K562 (cell line): ENCODE measurements around the gene EIF1. TPM values are rescaled to one million over a fixed set of nuclear protein-coding genes. Genes with fewer than 3 reads are reported as not detected.

Source experiments
- ETV6 ChIP-seq, 3 experiments: fragments of 150-350 bp in 1 of 3; sonication (generic) in 1 of 3; formaldehyde crosslinking in 1 of 3; IDR thresholded peaks; 2 replicates each; pipeline versions ENCODE4 v1.6.1 to v1.8.0; 2014 to 2022; ENCODE audit warnings: borderline replicate concordance in 2 of 3, low read depth in 2 of 3, antibody characterized with exemption in 1 of 3, low read length in 1 of 3, mild to moderate bottlenecking in 1 of 3, missing genetic modification reagents in 1 of 3
- FOXA3 ChIP-seq, 2 experiments: fragments of 450-650 bp in 1 of 2; sonication (generic) in 1 of 2; formaldehyde crosslinking; IDR thresholded peaks in 1 of 2; conservative IDR thresholded peaks in 1 of 2; 2 replicates each; pipeline versions ENCODE4 v1.4.0 to v1.8.0; 2020 to 2022; ENCODE audit warnings: mild to moderate bottlenecking in 2 of 2, missing genetic modification reagents in 1 of 2
- FOXJ2 ChIP-seq: fragments of 200-800 bp; sonication (Bioruptor generic); IDR thresholded peaks from 2 replicates; pipeline ENCODE4 v1.6.1; 2016; ENCODE audit warnings: missing genetic modification characterization, missing compliant biosample characterization
- FOXP1 ChIP-seq: sonication (generic); formaldehyde crosslinking; IDR thresholded peaks from 2 replicates; pipeline ENCODE4 v1.8.0; 2022; ENCODE audit warnings: mild to moderate bottlenecking, missing genetic modification reagents
- GTF2E2 ChIP-seq: fragments of 200-800 bp; sonication (Bioruptor generic); IDR thresholded peaks from 2 replicates; pipeline ENCODE4 v1.6.1; 2016; ENCODE audit warnings: missing genetic modification characterization, missing compliant biosample characterization
- MYBL2 ChIP-seq, 2 experiments: fragments of 450-650 bp in 1 of 2; sonication (generic) in 1 of 2; formaldehyde crosslinking in 1 of 2; IDR thresholded peaks; 2 replicates each; pipeline versions ENCODE4 v1.6.1 to v1.8.1; 2017 to 2022; ENCODE audit warnings: borderline replicate concordance in 1 of 2, inconsistent platforms in 1 of 2, low read depth in 1 of 2, mild to moderate bottlenecking in 1 of 2, missing genetic modification reagents in 1 of 2, moderate library complexity in 1 of 2
- NFIC ChIP-seq: fragments of 450-650 bp; IDR thresholded peaks from 2 replicates; pipeline ENCODE4 v1.6.1; 2017; ENCODE audit warnings: mild to moderate bottlenecking, inconsistent platforms
- SAFB2 ChIP-seq: fragments of 200-400 bp; formaldehyde crosslinking; IDR thresholded peaks from 2 replicates; pipeline ENCODE4 v1.6.1; 2018; ENCODE audit warnings: borderline replicate concordance, low read length, low read depth, moderate library complexity; ENCODE audit not compliant: severe bottlenecking
- SUPT5H ChIP-seq: fragments of 450-650 bp; IDR thresholded peaks from 2 replicates; pipeline ENCODE4 v1.6.1; 2016
- TRIM24 ChIP-seq, 2 experiments: fragments of 450-650 bp; IDR thresholded peaks; 2 replicates each; pipeline ENCODE4 v1.6.1; 2016
- ZFP30 ChIP-seq: fragments of 250-450 bp; sonication (Bioruptor Pico); IDR thresholded peaks from 2 replicates; pipeline ENCODE4 v1.8.0; 2022; ENCODE audit warnings: moderate library complexity, mild to moderate bottlenecking, inconsistent platforms, borderline replicate concordance
- ZSCAN29 ChIP-seq: fragments of 450-650 bp; IDR thresholded peaks from 2 replicates; pipeline ENCODE4 v1.6.1; 2017
- polyA plus RNA-seq, 8 experiments: library from polyadenylated mRNA; depleted of rRNA in 4 of 8; stranded (reverse) in 5 of 8; unstranded in 3 of 8; fragments of >200 nt; fragmentation: Nextera tagmentation in 2 of 8; fragmentation: Illumina TruSeq in 1 of 8; extraction: Ambion mirVana in 2 of 8; extraction: Trizol in 1 of 8; gene quantifications; 2 replicates each; pipeline versions ENCODE4 v1.2.1 to v1.2.3, GENCODE V29; 2011 to 2014; ENCODE audit warnings: inconsistent platforms in 1 of 8, missing spikeins in 1 of 8
- total RNA-seq, 7 experiments: library from RNA; depleted of rRNA in 6 of 7; stranded (reverse); fragments of >200 nt in 6 of 7; fragmentation: Illumina TruSeq in 2 of 7; extraction: Trizol in 2 of 7; gene quantifications; 2 replicates each; pipeline versions ENCODE4 v1.2.1 to v1.2.3, GENCODE V29; 2011 to 2021; ENCODE audit warnings: low replicate concordance in 1 of 7
- TF ChIP-seq, protein P1 (sequence below): fragments of 250-450 bp; sonication (Bioruptor Pico); IDR thresholded peaks from 2 replicates; pipeline ENCODE4 v1.4.0; 2020
- TF ChIP-seq, protein P2 (sequence below), 3 experiments: IDR thresholded peaks in 2 of 3; conservative IDR thresholded peaks in 1 of 3; 2 replicates each; pipeline ENCODE4 v1.5.1; 2011 to 2012; ENCODE audit warnings: low read length in 3 of 3, mild to moderate bottlenecking in 3 of 3, control low read depth in 2 of 3, improper control_type of control experiment in 1 of 3, inconsistent platforms in 1 of 3, low read depth in 1 of 3, mixed read lengths in 1 of 3, moderate library complexity in 1 of 3; ENCODE audit not compliant: insufficient read depth in 2 of 3
- TF ChIP-seq, protein P3 (sequence below): fragments of 450-650 bp; IDR thresholded peaks from 2 replicates; pipeline ENCODE4 v1.6.1; 2017; ENCODE audit warnings: mild to moderate bottlenecking, moderate library complexity
- TF ChIP-seq, protein P4 (sequence below): fragments of 250-450 bp; sonication (Bioruptor Pico); IDR thresholded peaks from 2 replicates; pipeline ENCODE4 v1.6.1; 2021; ENCODE audit warnings: mild to moderate bottlenecking

Gene EIF1
- total and polyA plus RNA-seq, 9 of the 15 experiments (the other 6 are each of a cell fraction or from before 2014, with no cell fraction given), result 67.0 to 1,204 (median 320) TPM

DNA sequence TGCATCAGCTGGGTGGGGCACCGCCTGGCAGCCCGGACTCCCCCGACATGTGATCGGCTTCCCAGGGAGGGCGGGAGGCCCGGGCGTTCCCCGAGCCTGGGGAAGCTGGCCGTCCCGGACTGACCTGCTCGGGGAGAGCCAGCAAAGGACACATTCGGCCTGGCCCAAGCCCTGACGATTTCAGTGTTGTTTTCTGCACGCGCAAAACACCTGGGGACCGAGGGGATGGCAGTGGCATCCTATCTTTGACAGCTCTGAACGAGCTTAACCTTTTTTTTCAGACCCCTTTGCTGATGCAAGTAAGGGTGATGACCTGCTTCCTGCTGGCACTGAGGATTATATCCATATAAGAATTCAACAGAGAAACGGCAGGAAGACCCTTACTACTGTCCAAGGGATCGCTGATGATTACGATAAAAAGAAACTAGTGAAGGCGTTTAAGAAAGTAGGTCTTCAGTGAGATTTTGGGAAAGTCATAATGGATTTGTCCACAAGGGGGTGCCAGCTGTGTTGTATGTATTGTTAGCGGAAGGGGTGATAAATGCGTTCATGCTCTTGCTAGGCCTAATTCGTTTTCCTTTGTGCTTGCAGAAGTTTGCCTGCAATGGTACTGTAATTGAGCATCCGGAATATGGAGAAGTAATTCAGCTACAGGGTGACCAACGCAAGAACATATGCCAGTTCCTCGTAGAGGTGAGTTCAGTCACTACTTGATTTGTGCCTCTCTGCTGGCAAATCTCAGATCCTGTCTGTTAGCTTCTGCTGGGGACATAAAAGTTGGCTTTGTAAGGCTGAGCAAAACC lies 1.0 kb downstream of the EIF1 start (continued):
- TF ChIP-seq, protein P1, sequence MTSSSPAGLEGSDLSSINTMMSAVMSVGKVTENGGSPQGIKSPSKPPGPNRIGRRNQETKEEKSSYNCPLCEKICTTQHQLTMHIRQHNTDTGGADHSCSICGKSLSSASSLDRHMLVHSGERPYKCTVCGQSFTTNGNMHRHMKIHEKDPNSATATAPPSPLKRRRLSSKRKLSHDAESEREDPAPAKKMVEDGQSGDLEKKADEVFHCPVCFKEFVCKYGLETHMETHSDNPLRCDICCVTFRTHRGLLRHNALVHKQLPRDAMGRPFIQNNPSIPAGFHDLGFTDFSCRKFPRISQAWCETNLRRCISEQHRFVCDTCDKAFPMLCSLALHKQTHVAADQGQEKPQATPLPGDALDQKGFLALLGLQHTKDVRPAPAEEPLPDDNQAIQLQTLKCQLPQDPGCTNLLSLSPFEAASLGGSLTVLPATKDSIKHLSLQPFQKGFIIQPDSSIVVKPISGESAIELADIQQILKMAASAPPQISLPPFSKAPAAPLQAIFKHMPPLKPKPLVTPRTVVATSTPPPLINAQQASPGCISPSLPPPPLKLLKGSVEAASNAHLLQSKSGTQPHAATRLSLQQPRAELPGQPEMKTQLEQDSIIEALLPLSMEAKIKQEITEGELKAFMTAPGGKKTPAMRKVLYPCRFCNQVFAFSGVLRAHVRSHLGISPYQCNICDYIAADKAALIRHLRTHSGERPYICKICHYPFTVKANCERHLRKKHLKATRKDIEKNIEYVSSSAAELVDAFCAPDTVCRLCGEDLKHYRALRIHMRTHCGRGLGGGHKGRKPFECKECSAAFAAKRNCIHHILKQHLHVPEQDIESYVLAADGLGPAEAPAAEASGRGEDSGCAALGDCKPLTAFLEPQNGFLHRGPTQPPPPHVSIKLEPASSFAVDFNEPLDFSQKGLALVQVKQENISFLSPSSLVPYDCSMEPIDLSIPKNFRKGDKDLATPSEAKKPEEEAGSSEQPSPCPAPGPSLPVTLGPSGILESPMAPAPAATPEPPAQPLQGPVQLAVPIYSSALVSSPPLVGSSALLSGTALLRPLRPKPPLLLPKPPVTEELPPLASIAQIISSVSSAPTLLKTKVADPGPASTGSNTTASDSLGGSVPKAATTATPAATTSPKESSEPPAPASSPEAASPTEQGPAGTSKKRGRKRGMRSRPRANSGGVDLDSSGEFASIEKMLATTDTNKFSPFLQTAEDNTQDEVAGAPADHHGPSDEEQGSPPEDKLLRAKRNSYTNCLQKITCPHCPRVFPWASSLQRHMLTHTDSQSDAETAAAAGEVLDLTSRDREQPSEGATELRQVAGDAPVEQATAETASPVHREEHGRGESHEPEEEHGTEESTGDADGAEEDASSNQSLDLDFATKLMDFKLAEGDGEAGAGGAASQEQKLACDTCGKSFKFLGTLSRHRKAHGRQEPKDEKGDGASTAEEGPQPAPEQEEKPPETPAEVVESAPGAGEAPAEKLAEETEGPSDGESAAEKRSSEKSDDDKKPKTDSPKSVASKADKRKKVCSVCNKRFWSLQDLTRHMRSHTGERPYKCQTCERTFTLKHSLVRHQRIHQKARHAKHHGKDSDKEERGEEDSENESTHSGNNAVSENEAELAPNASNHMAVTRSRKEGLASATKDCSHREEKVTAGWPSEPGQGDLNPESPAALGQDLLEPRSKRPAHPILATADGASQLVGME (CRISPR knock-in tag), result no peak
- no peak for TF ChIP-seq SAFB2
- TF ChIP-seq, protein P2, sequence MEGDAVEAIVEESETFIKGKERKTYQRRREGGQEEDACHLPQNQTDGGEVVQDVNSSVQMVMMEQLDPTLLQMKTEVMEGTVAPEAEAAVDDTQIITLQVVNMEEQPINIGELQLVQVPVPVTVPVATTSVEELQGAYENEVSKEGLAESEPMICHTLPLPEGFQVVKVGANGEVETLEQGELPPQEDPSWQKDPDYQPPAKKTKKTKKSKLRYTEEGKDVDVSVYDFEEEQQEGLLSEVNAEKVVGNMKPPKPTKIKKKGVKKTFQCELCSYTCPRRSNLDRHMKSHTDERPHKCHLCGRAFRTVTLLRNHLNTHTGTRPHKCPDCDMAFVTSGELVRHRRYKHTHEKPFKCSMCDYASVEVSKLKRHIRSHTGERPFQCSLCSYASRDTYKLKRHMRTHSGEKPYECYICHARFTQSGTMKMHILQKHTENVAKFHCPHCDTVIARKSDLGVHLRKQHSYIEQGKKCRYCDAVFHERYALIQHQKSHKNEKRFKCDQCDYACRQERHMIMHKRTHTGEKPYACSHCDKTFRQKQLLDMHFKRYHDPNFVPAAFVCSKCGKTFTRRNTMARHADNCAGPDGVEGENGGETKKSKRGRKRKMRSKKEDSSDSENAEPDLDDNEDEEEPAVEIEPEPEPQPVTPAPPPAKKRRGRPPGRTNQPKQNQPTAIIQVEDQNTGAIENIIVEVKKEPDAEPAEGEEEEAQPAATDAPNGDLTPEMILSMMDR (IDR thresholded peaks at IDR 0.05 in 2 of 3, conservative IDR thresholded peaks at IDR 0.05 in 1 of 3; ENCODE audit: insufficient read depth in 2 of 3, low read depth in 1 of 3, low read length in 3 of 3), result peak; percentile 59 to 70 (median 64)
- TF ChIP-seq SUPT5H, result no peak
- no peak for TF ChIP-seq ZFP30
- no peak for TF ChIP-seq NFIC
- no peak for TF ChIP-seq GTF2E2 (tag)
- no peak for TF ChIP-seq FOXP1
- TF ChIP-seq FOXJ2 (tag), result no peak
- TF ChIP-seq FOXA3 (CRISPR knock-in tag; conservative IDR thresholded peaks at IDR 0.05 in 1 of 2, IDR thresholded peaks at IDR 0.05 in 1 of 2), result no peak
- TF ChIP-seq ETV6 (IDR thresholded peaks at IDR 0.05; ENCODE audit: borderline replicate concordance in 1 of 2, low read depth in 2 of 2, low read length in 1 of 2), result no peak; a peak in 1 of 4 replicates
- no peak for TF ChIP-seq ETV6 (CRISPR knock-in tag; IDR thresholded peaks at IDR 0.05; ENCODE audit: borderline replicate concordance)
- no peak for TF ChIP-seq TRIM24 (IDR thresholded peaks at IDR 0.05)
- TF ChIP-seq MYBL2 (IDR thresholded peaks at IDR 0.05; ENCODE audit: low read depth), result no peak
- TF ChIP-seq MYBL2 (CRISPR knock-in tag; IDR thresholded peaks at IDR 0.05; ENCODE audit: borderline replicate concordance), result no peak
- TF ChIP-seq, protein P3, sequence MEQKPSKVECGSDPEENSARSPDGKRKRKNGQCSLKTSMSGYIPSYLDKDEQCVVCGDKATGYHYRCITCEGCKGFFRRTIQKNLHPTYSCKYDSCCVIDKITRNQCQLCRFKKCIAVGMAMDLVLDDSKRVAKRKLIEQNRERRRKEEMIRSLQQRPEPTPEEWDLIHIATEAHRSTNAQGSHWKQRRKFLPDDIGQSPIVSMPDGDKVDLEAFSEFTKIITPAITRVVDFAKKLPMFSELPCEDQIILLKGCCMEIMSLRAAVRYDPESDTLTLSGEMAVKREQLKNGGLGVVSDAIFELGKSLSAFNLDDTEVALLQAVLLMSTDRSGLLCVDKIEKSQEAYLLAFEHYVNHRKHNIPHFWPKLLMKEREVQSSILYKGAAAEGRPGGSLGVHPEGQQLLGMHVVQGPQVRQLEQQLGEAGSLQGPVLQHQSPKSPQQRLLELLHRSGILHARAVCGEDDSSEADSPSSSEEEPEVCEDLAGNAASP, result no peak
- no peak for TF ChIP-seq ZSCAN29
- TF ChIP-seq, protein P4, sequence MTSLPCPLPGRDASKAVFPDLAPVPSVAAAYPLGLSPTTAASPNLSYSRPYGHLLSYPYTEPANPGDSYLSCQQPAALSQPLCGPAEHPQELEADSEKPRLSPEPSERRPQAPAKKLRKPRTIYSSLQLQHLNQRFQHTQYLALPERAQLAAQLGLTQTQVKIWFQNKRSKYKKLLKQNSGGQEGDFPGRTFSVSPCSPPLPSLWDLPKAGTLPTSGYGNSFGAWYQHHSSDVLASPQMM (CRISPR knock-in tag), result no peak
